Measurements from ENCODE around the gene NBPF6.
"Not testable (repeated sequence)": the region's sequence is repeated elsewhere in the genome, so short reads cannot be mapped to it uniquely, and the experiment has no call there.

GRCh38 chr1:108426877-108427276 lies 23.3 kb upstream of the NBPF6 start:
- TF ChIP-seq, protein P1, sequence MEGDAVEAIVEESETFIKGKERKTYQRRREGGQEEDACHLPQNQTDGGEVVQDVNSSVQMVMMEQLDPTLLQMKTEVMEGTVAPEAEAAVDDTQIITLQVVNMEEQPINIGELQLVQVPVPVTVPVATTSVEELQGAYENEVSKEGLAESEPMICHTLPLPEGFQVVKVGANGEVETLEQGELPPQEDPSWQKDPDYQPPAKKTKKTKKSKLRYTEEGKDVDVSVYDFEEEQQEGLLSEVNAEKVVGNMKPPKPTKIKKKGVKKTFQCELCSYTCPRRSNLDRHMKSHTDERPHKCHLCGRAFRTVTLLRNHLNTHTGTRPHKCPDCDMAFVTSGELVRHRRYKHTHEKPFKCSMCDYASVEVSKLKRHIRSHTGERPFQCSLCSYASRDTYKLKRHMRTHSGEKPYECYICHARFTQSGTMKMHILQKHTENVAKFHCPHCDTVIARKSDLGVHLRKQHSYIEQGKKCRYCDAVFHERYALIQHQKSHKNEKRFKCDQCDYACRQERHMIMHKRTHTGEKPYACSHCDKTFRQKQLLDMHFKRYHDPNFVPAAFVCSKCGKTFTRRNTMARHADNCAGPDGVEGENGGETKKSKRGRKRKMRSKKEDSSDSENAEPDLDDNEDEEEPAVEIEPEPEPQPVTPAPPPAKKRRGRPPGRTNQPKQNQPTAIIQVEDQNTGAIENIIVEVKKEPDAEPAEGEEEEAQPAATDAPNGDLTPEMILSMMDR (IDR thresholded peaks at IDR 0.05), result not testable (repeated sequence)
- TF ChIP-seq POLR2A (IDR thresholded peaks at IDR 0.05), result not testable (repeated sequence)

Measured in Peyer's patch (tissue), 4 donors.